Omental fat pad (tissue), 4 donors: ENCODE measurements around the gene PPP1R8. TPM values are rescaled to one million over a fixed set of nuclear protein-coding genes. Genes with fewer than 3 reads are reported as not detected.
"Not testable (repeated sequence)": the region's sequence is repeated elsewhere in the genome, so short reads cannot be mapped to it uniquely, and the experiment has no call there.

Source experiments
- ATAC-seq: fragments of 150-250 bp; one replicate; pipeline ENCODE4 v1.9.1; 2016; ENCODE audit warnings: mild to moderate bottlenecking, moderate library complexity; ENCODE audit not compliant: low FRiP score
- DNase-seq: peaks from one replicate; pipeline ENCODE4 v3.0.0-alpha.2; 2019; ENCODE audit warnings: low spot score
- CTCF ChIP-seq, 3 donors: fragments of 450-650 bp; IDR thresholded peaks; one replicate each; pipeline ENCODE4 v1.5.1; 2016 to 2017; ENCODE audit warnings: antibody characterized with exemption in 3 of 3, mild to moderate bottlenecking in 3 of 3, moderate library complexity in 2 of 3
- total RNA-seq, 4 donors: library from RNA; depleted of rRNA; stranded (reverse); fragments of >200 nt; gene quantifications; one replicate each; pipeline ENCODE4 v1.1.0, GENCODE V29; 2016

PPP1R8 gene
- total RNA-seq, 4 donors from 2014 or later, result 24.6 to 43.7 (median 33.5) TPM

GRCh38 chr1:27864264-27864895 lies 33.8 kb downstream of the PPP1R8 start:
- ATAC-seq (no peak), DNase-seq (no peak)
- no peak for TF ChIP-seq CTCF (IDR thresholded peaks at IDR 0.05)

- DNase-seq (no peak), ATAC-seq (no peak)
- TF ChIP-seq CTCF (IDR thresholded peaks at IDR 0.05), result no peak
These were observed 35.2 kb downstream of the PPP1R8 start for GRCh38 chr1:27865821-27866220.

GRCh38 chr1:27868556-27868931 lies 38.0 kb downstream of the PPP1R8 start:
- ATAC-seq (no peak), DNase-seq (no peak)
- TF ChIP-seq CTCF (IDR thresholded peaks at IDR 0.05), result no peak

GRCh38 chr1:27868932-27869718 lies 38.5 kb downstream of the PPP1R8 start:
- no peak for TF ChIP-seq CTCF (IDR thresholded peaks at IDR 0.05)
- ATAC-seq (no peak), DNase-seq (no peak)

- no peak for TF ChIP-seq CTCF (IDR thresholded peaks at IDR 0.05)
- DNase-seq, result no peak
- ATAC-seq, result no peak
These were observed 39.1 kb downstream of the PPP1R8 start for GRCh38 chr1:27869719-27870085.

- not testable (repeated sequence) for ATAC-seq
- DNase-seq, result peak; percentile 10
These were observed 40.5 kb downstream of the PPP1R8 start for GRCh38 chr1:27871076-27871475.

GRCh38 chr1:27872059-27872801 lies 41.6 kb downstream of the PPP1R8 start, which contains the start of gene THEMIS2:
Gene THEMIS2 (plus strand): TSS chr1:27872544. CDS start chr1:27872572, 28 bp downstream.
- DNase-seq, result peak; percentile 44
- peak; percentile 80 for ATAC-seq
- no peak for TF ChIP-seq CTCF (IDR thresholded peaks at IDR 0.05)
